H1 (cell line): ENCODE measurements around the gene OTUD4. TPM values are rescaled to one million over a fixed set of nuclear protein-coding genes. Genes with fewer than 3 reads are reported as not detected.

ENCODE experiments used
- CTCF ChIA-PET: fragments of 300-600 bp; sonication (Branson Sonifier 250); formaldehyde crosslinking; loops from one replicate; lab custom pipeline; 2021; ENCODE audit not compliant: partially characterized antibody; lab: Charles Lee
- POLR2A ChIA-PET: fragments of 300-600 bp; sonication (Branson Sonifier 250); formaldehyde crosslinking; loops from one replicate; lab custom pipeline; 2021; ENCODE audit warnings: inconsistent platforms; ENCODE audit not compliant: partially characterized antibody; lab: Charles Lee
- DNase-seq, 2 experiments: peaks; one replicate each; pipeline versions ENCODE4 v3.0.0 to v3.0.0-alpha.2; 2010 to 2022; ENCODE audit warnings: low spot score in 2 of 2, low read depth in 1 of 2, mixed read lengths in 1 of 2
- FAIRE-seq: peaks from 2 replicates; lab custom pipeline; 2011; peaks lifted over from hg19 to GRCh38; lab: Jason Lieb, UNC
- H2AFZ ChIP-seq: 2 replicates; pipeline ENCODE4 v1.8.1; 2012; ENCODE audit warnings: low read length, inconsistent platforms
- H2AK5ac ChIP-seq: 2 replicates; pipeline ENCODE4 v1.6.1; 2013; ENCODE audit warnings: low read depth, low read length
- H2BK120ac ChIP-seq: replicated peaks from 2 replicates; pipeline ENCODE3; 2013; ENCODE audit warnings: low read depth, low read length, inconsistent platforms
- H2BK12ac ChIP-seq: 2 replicates; pipeline ENCODE4 v1.6.1; 2013; ENCODE audit warnings: low read depth, low read length
- H2BK15ac ChIP-seq: 2 replicates; pipeline ENCODE4 v1.6.1; 2013; ENCODE audit warnings: low read length
- H2BK20ac ChIP-seq: 2 replicates; pipeline ENCODE4 v1.6.1; 2013; ENCODE audit warnings: low read length
- H2BK5ac ChIP-seq: 2 replicates; pipeline ENCODE4 v1.6.1; 2013; ENCODE audit warnings: low read depth, low read length
- H3K14ac ChIP-seq: 2 replicates; pipeline ENCODE4 v1.6.1; 2013; ENCODE audit warnings: inconsistent platforms; ENCODE audit not compliant: insufficient read length
- H3K18ac ChIP-seq: 2 replicates; pipeline ENCODE4 v1.6.1; 2013; ENCODE audit warnings: low read length; ENCODE audit errors: extremely low read depth
- H3K23ac ChIP-seq: 2 replicates; pipeline ENCODE4 v1.6.1; 2013; ENCODE audit warnings: inconsistent platforms; ENCODE audit not compliant: insufficient read length
- H3K23me2 ChIP-seq: 2 replicates; pipeline ENCODE4 v1.6.1; 2013; ENCODE audit warnings: low read depth, low read length
- H3K27ac ChIP-seq: 2 replicates; pipeline ENCODE4 v1.6.1; 2011; ENCODE audit warnings: low read depth, low read length, inconsistent platforms
- H3K27me3 ChIP-seq, 4 experiments: replicated peaks in 1 of 4; 1 replicate in 1 of 4; 2 replicates in 3 of 4; pipeline versions ENCODE4 v1.6.1 to v1.8.1; 2011 to 2013; ENCODE audit warnings: low read length in 3 of 4, mild to moderate bottlenecking in 3 of 4, inconsistent platforms in 2 of 4, mixed read lengths in 2 of 4, moderate library complexity in 1 of 4; ENCODE audit not compliant: control insufficient read depth in 3 of 4, insufficient read depth in 3 of 4; ENCODE audit errors: extremely low read depth in 1 of 4
- H3K36me3 ChIP-seq, 4 experiments: 2 replicates each; pipeline versions ENCODE4 v1.6.1 to v1.8.1; 2011 to 2013; ENCODE audit warnings: mild to moderate bottlenecking in 4 of 4, low read length in 3 of 4, moderate library complexity in 2 of 4, control low read depth in 1 of 4, inconsistent platforms in 1 of 4; ENCODE audit not compliant: insufficient read depth in 4 of 4, control insufficient read depth in 2 of 4
- H3K4ac ChIP-seq: replicated peaks from 2 replicates; pipeline ENCODE3; 2013; ENCODE audit warnings: low read length, low read depth, mixed read lengths, inconsistent platforms; ENCODE audit not compliant: insufficient read length
- H3K4me1 ChIP-seq, 4 experiments: replicated peaks in 1 of 4; 1 replicate in 1 of 4; 2 replicates in 3 of 4; pipeline versions ENCODE4 v1.6.1 to v1.8.1; 2011 to 2013; ENCODE audit warnings: low read length in 3 of 4, inconsistent platforms in 2 of 4, mixed read lengths in 1 of 4; ENCODE audit not compliant: insufficient read depth in 4 of 4, control insufficient read depth in 3 of 4
- H3K4me2 ChIP-seq, 2 experiments: 2 replicates each; pipeline versions ENCODE4 v1.6.1 to v1.8.1; 2011 to 2013; ENCODE audit warnings: low read depth in 2 of 2, low read length in 2 of 2, control low read depth in 1 of 2, inconsistent platforms in 1 of 2, mild to moderate bottlenecking in 1 of 2; ENCODE audit not compliant: insufficient read depth in 1 of 2
- H3K4me3 ChIP-seq, 4 experiments: fragments of 200-600, 300-600 bp in 1 of 4; sonication (generic), shearing (Covaris generic), sonication (Bioruptor Twin) in 1 of 4; 2 replicates each; pipeline versions ENCODE4 v1.5.1 to v1.8.1; 2011 to 2016; ENCODE audit warnings: low read length in 4 of 4, low read depth in 3 of 4, control low read depth in 2 of 4, inconsistent platforms in 2 of 4, mild to moderate bottlenecking in 2 of 4, mixed read lengths in 1 of 4, moderate library complexity in 1 of 4; ENCODE audit not compliant: insufficient read depth in 2 of 4; ENCODE audit errors: extremely low read depth in 1 of 4
- H3K56ac ChIP-seq: replicated peaks from 2 replicates; pipeline ENCODE3; 2013; ENCODE audit warnings: low read depth, mild to moderate bottlenecking, mixed read lengths, low read length, inconsistent platforms; ENCODE audit not compliant: insufficient read length
- H3K79me1 ChIP-seq: 2 replicates; pipeline ENCODE4 v1.6.1; 2013; ENCODE audit warnings: low read depth, low read length, control low read depth
- H3K79me2 ChIP-seq, 2 experiments: 2 replicates each; pipeline versions ENCODE4 v1.6.1 to v1.8.1; 2012 to 2013; ENCODE audit warnings: low read length in 2 of 2, mild to moderate bottlenecking in 2 of 2, inconsistent platforms in 1 of 2; ENCODE audit not compliant: insufficient read depth in 2 of 2, control insufficient read depth in 1 of 2
- H3K9ac ChIP-seq, 4 experiments: replicated peaks in 1 of 4; 1 replicate in 1 of 4; 2 replicates in 3 of 4; pipeline versions ENCODE4 v1.6.1 to v1.8.1; 2011 to 2013; ENCODE audit warnings: low read depth in 3 of 4, low read length in 3 of 4, control low read depth in 2 of 4, mild to moderate bottlenecking in 2 of 4, moderate library complexity in 2 of 4, inconsistent platforms in 1 of 4; ENCODE audit errors: extremely low read depth in 1 of 4
- H3K9me3 ChIP-seq, 2 experiments: 2 replicates each; pipeline versions ENCODE4 v1.6.1 to v1.8.1; 2012 to 2013; ENCODE audit warnings: mild to moderate bottlenecking in 2 of 2, moderate library complexity in 2 of 2, control low read depth in 1 of 2, inconsistent platforms in 1 of 2, low read depth in 1 of 2, low read length in 1 of 2, mixed read lengths in 1 of 2; ENCODE audit not compliant: insufficient read depth in 2 of 2
- H4K20me1 ChIP-seq, 2 experiments: replicated peaks in 1 of 2; 2 replicates each; pipeline versions ENCODE3 to v1.8.1; 2011 to 2013; ENCODE audit warnings: inconsistent platforms in 2 of 2, low read length in 2 of 2, mild to moderate bottlenecking in 1 of 2; ENCODE audit not compliant: insufficient read depth in 2 of 2, control insufficient read depth in 1 of 2
- H4K5ac ChIP-seq: 2 replicates; pipeline ENCODE4 v1.6.1; 2013; ENCODE audit warnings: low read length, low read depth, mixed read lengths, inconsistent platforms; ENCODE audit not compliant: insufficient read length
- H4K8ac ChIP-seq: 2 replicates; pipeline ENCODE4 v1.8.0; 2013; ENCODE audit warnings: mild to moderate bottlenecking, moderate library complexity, low read length, inconsistent platforms; ENCODE audit not compliant: insufficient read depth; ENCODE audit errors: extremely low read depth
- H4K91ac ChIP-seq: replicated peaks from 2 replicates; pipeline ENCODE3; 2013; ENCODE audit warnings: low read length, mixed read lengths, inconsistent platforms; ENCODE audit not compliant: insufficient read length
- KDM4A ChIP-seq: IDR thresholded peaks from one replicate; pipeline ENCODE4 v1.7.1; 2012; ENCODE audit warnings: low read depth, mild to moderate bottlenecking, moderate library complexity, low read length, inconsistent platforms; ENCODE audit not compliant: severe bottlenecking
- WGBS, 2 experiments: shearing (Covaris generic) in 1 of 2; methylation state at CpG; one replicate each; pipeline versions ENCODE4 v1.1.6 to v1.1.7; 2013 to 2015; ENCODE audit warnings: low lambda C conversion rate in 2 of 2, mixed read lengths in 2 of 2, inconsistent platforms in 1 of 2, low coverage in 1 of 2, missing lambda C conversion rate in 1 of 2; ENCODE audit not compliant: insufficient replicate concordance in 2 of 2, insufficient coverage in 1 of 2, insufficient read length in 1 of 2; ENCODE audit errors: extremely low coverage in 1 of 2, missing lambda C conversion rate in 1 of 2; 5-methylcytosine and 5-hydroxymethylcytosine counted together
- polyA plus RNA-seq, 7 experiments: library from polyadenylated mRNA; depleted of rRNA in 3 of 7; stranded (reverse) in 5 of 7; unstranded in 2 of 7; fragments of >200 nt in 5 of 7; fragments of 200-250 nt in 2 of 7; gene quantifications; 1 replicate in 5 of 7; 2 replicates in 1 of 7; 4 replicates in 1 of 7; pipeline versions ENCODE4 v1.2.1 to v1.2.3, GENCODE V29; 2011 to 2013; ENCODE audit warnings: missing spikeins in 2 of 7, mixed read lengths in 2 of 7
- total RNA-seq: library from RNA; stranded (reverse); fragmentation: NEBNext Ultra II Directional; extraction: Animal tissue kit (Norgen Biotek cat#: 25700); gene quantifications from 2 replicates; pipeline ENCODE4 v1.2.1, GENCODE V29; 2021

OTUD4 gene
- total and polyA plus RNA-seq, 2 of the 8 experiments (the other 6 are each of a cell fraction or from before 2014, with no cell fraction given): 17.4 to 57.0 TPM

GRCh38 chr4:145090380-145090779 lies 90.0 kb downstream of the OTUD4 start:
- Histone ChIP-seq H4K8ac (no peak overlapping the region), H2AK5ac (no peak overlapping the region), H3K4me3 (no peak overlapping the region), H3K9me3 (no peaks in the 10 kb centered on the region; a peak in 1 of 4 replicates), H3K9ac (no peak overlapping the region), H3K4ac (no peak overlapping the region), H3K4me1 (no peaks in the 10 kb centered on the region), H3K79me1 (peaks cover 2% of the 10 kb centered on the region; the same call in 1 of the 2 replicates), H3K23ac (no peak overlapping the region), H3K4me2 (no peak overlapping the region), H2BK15ac (no peak overlapping the region), H4K20me1 (peaks cover 5% of the 10 kb centered on the region in 2 experiments), H4K91ac (no peak overlapping the region), H3K27me3 (no peaks in the 10 kb centered on the region), H3K18ac (no peak overlapping the region), H2BK5ac (no peak overlapping the region), H3K56ac (no peak overlapping the region), H2AFZ (no peak overlapping the region), H2BK20ac (no peak overlapping the region), H3K27ac (no peak overlapping the region), H3K14ac (no peak overlapping the region), H3K79me2 (peaks cover 5 to 59% of the 10 kb centered on the region in 2 experiments; a peak in 3 of 4 replicates), H3K36me3 (peaks cover 3 to 41% (median 16%) of the 10 kb centered on the region in 4 experiments), H2BK120ac (no peak overlapping the region), H2BK12ac (no peak overlapping the region), H3K23me2 (no peaks in the 10 kb centered on the region), H4K5ac (no peak overlapping the region)
- CTCF ChIA-PET: no interaction called here
- TF ChIP-seq KDM4A: no peak
- 95% methylated on average over 1 of the region's 1 CpG; no CpG with 5 or more reads in 1 of the 2 experiments for WGBS, 2 experiments
- no peak for DNase-seq
- FAIRE-seq: no peak
- POLR2A ChIA-PET: no interaction called here
